Measurements from ENCODE around the gene YRDC. TPM values are rescaled to one million over a fixed set of nuclear protein-coding genes. Genes with fewer than 3 reads are reported as not detected.

Gene YRDC
- total and polyA plus RNA-seq, 2 donors from 2014 or later, result 9.0 to 11.0 TPM

DNA sequence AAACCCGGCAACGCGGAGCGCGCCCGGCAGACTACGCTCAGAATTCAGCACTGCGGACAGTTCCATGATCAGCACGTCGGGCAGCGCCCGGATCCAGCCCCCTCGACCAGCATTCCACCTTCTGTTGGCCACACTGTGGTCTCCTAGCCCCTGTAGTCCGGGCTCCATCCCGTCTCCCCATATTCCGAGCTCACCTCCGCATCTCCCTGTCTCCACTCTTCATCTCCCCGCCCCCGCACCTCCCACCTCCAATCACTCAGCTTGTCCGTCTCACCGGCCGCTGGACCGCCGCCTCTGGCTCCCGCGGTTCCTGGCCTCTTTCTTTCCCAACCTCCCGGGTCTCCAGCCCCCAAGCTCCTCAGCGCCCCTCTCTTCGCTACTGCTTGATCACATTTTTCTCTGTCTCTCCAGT lies 43.6 kb downstream of the YRDC start:
- DNase-seq, result peak; percentile 61 to 87 (median 85)
- peaks cover 20% of the 10 kb centered on the region for H3K27me3 ChIP-seq (ENCODE audit: control insufficient read depth, insufficient read depth, low read length)
- no peaks in the 10 kb centered on the region for H3K36me3 ChIP-seq (ENCODE audit: control insufficient read depth in 2 of 3, insufficient read depth in 3 of 3, low read length in 3 of 3)
- TF ChIP-seq, protein P1, sequence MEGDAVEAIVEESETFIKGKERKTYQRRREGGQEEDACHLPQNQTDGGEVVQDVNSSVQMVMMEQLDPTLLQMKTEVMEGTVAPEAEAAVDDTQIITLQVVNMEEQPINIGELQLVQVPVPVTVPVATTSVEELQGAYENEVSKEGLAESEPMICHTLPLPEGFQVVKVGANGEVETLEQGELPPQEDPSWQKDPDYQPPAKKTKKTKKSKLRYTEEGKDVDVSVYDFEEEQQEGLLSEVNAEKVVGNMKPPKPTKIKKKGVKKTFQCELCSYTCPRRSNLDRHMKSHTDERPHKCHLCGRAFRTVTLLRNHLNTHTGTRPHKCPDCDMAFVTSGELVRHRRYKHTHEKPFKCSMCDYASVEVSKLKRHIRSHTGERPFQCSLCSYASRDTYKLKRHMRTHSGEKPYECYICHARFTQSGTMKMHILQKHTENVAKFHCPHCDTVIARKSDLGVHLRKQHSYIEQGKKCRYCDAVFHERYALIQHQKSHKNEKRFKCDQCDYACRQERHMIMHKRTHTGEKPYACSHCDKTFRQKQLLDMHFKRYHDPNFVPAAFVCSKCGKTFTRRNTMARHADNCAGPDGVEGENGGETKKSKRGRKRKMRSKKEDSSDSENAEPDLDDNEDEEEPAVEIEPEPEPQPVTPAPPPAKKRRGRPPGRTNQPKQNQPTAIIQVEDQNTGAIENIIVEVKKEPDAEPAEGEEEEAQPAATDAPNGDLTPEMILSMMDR (IDR thresholded peaks at IDR 0.05; ENCODE audit: borderline replicate concordance, extremely low read depth, insufficient read depth), result no peak
- H3K4me1 ChIP-seq (ENCODE audit: control insufficient read depth in 2 of 3, insufficient read depth in 2 of 3, low read depth in 1 of 3, low read length in 3 of 3), result no peaks in the 10 kb centered on the region
- H3K9me3 ChIP-seq (ENCODE audit: control insufficient read depth in 2 of 3, insufficient read depth in 1 of 3, low read length in 3 of 3), result no peaks in the 10 kb centered on the region
- H3K27ac ChIP-seq (ENCODE audit: low read depth in 2 of 2, low read length in 2 of 2), result no peak overlapping the region
- no peak for FAIRE-seq
- H3K9ac ChIP-seq (ENCODE audit: low read length in 3 of 3), result no peak overlapping the region
- intact Hi-C loops (cut with DNase I), result no loop called here
- H3K4me3 ChIP-seq (ENCODE audit: low read length in 3 of 3), result no peak overlapping the region

DNA sequence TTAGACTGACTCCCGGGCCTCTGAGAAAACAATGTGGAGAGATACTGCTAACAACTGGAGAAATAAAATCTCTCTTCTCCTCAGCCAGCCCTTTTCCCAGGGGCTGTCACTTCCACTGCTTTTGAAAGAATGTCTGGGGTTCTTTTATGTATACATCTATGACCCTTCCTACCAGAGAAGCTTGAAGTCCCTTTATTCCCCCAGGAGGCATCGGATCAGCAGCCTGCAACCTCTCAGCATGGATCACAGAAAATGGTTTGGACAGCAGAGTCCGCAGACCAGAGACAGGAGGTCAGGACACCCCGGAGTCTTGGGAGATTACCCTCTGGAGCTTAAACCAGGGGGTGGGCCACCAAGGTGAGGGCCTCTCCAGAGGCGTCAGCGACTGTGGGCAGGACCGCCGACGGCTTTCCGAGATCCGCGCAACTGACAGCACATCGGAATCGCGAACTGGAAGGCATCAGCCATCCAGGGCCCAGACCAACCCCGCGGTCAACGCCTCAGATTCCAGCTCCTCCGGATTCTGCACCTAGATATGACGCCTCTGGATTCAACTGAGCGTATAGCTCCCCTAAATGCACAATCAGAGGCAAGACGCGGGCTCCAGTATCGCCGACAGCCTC lies 44.1 kb downstream of the YRDC start:
- Histone ChIP-seq H3K27me3 (ENCODE audit: control insufficient read depth, insufficient read depth, low read length) (peaks cover 20% of the 10 kb centered on the region), H3K4me1 (ENCODE audit: control insufficient read depth in 2 of 3, insufficient read depth in 2 of 3, low read depth in 1 of 3, low read length in 3 of 3) (no peaks in the 10 kb centered on the region), H3K9ac (ENCODE audit: low read length in 3 of 3) (no peak overlapping the region), H3K36me3 (ENCODE audit: control insufficient read depth in 2 of 3, insufficient read depth in 3 of 3, low read length in 3 of 3) (no peaks in the 10 kb centered on the region), H3K27ac (ENCODE audit: low read depth in 2 of 2, low read length in 2 of 2) (no peak overlapping the region), H3K9me3 (ENCODE audit: control insufficient read depth in 2 of 3, insufficient read depth in 1 of 3, low read length in 3 of 3) (no peaks in the 10 kb centered on the region), H3K4me3 (ENCODE audit: low read length in 3 of 3) (no peak overlapping the region)
- DNase-seq (no peak), FAIRE-seq (no peak)
- intact Hi-C loops (cut with DNase I), result no loop called here
- TF ChIP-seq, protein P1 (IDR thresholded peaks at IDR 0.05; ENCODE audit: borderline replicate concordance, extremely low read depth, insufficient read depth), result no peak

DNA sequence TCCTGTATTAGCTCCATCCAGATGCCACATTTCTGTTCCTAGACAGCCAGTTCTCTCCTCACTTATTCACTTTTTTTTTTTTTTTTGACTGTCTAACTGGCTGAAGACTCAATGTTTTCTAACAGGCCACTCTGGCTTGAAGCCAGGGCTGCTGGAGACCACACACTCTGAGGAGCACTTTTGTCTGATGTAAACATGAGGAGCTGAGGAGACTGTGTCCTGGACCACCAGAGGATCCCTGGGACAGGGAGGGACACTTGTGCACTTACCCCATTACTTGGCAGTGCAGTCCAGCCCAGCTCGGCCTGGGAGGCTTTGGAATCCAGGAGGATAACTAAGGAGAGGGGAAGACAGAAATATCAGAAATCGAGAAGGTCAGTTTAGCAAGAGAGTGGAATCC lies 45.5 kb downstream of the YRDC start:
- FAIRE-seq (no peak), DNase-seq (no peak)
- TF ChIP-seq, protein P1 (IDR thresholded peaks at IDR 0.05; ENCODE audit: borderline replicate concordance, extremely low read depth, insufficient read depth), result no peak
- Histone ChIP-seq H3K9ac (ENCODE audit: low read length in 3 of 3) (no peak overlapping the region), H3K4me3 (ENCODE audit: low read length in 3 of 3) (no peak overlapping the region), H3K9me3 (ENCODE audit: control insufficient read depth in 2 of 3, insufficient read depth in 1 of 3, low read length in 3 of 3) (no peaks in the 10 kb centered on the region), H3K27me3 (ENCODE audit: control insufficient read depth, insufficient read depth, low read length) (peaks cover 20% of the 10 kb centered on the region), H3K27ac (ENCODE audit: low read depth in 2 of 2, low read length in 2 of 2) (no peak overlapping the region), H3K4me1 (ENCODE audit: control insufficient read depth in 2 of 3, insufficient read depth in 2 of 3, low read depth in 1 of 3, low read length in 3 of 3) (no peaks in the 10 kb centered on the region), H3K36me3 (ENCODE audit: control insufficient read depth in 2 of 3, insufficient read depth in 3 of 3, low read length in 3 of 3) (no peaks in the 10 kb centered on the region)
- intact Hi-C loops (cut with DNase I), result no loop called here
